Measurements from ENCODE around the gene CREB5.
"Not testable (repeated sequence)": the region's sequence is repeated elsewhere in the genome, so short reads cannot be mapped to it uniquely, and the experiment has no call there.

Gene CREB5

DNA sequence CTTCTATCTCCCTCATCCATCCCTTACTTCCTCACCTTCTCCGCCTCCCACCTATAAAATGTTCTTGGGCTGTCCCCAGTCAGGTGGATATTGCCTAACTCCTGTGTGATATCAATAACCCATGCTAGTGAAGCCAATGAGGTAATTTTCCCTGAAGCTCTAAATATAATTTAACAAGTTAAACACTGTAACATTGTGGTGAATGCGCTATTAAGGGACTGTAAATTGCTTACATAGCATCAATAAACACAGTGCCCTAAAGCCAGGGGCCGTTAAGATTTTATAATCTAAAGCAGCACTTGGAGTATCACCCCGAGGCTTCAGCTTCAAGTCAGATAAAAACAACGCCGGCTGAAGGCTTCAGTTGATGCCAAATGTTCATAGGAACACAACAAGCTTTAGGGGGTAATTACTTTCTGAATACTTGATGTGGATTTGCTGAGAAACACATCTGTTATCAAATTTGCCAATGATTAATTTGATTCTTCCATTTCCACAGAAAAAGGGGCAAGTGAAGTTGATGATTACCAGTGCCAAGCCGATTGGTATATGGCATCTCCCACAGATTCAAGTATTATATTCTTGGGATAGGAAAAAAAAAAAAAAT is 138.4 kb downstream of the CREB5 start:
- no peak for DNase-seq (ENCODE audit: low spot score)

DNA sequence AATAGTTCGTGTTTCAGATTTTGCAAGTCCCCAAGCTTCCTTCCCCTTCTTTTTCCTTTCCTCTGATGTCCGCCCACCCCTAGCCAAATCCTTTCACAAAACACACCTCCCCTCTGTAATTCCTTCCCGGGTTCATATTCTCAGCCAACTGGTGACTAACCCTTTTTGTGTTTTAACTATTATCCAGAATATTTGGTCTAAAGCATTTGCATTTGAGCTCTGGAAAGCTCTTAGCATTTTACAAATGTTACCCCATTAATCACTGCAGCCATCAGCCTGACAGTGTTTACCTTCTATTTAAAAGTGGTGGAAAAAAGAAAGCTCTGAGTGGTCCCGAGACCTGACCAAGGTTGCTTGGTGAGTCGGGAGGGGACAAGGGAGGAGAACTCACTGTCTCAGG is 139.0 kb downstream of the CREB5 start:
- DNase-seq (ENCODE audit: low spot score), result no peak

DNA sequence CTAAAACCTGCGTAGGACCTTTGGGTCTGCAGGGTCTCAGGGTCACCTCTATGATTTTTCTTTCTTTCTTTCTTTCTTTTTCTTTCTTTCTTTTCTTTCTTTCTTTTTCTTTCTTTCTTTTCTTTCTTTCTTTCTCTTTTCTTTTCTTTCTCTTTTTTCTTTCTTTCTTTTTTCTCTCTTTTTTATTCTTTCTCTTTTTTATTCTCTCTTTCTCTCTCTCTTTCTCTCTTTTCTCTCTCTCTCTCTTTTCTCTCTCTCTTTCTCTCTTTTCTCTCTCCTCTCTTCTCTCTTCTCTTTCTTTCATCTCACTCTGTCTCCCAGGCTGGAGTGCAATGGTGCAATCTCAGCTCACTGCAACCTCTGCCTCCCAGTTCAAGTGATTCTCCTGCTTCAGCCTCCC is 139.4 kb downstream of the CREB5 start:
- not testable (repeated sequence) for DNase-seq (ENCODE audit: low spot score)

DNA sequence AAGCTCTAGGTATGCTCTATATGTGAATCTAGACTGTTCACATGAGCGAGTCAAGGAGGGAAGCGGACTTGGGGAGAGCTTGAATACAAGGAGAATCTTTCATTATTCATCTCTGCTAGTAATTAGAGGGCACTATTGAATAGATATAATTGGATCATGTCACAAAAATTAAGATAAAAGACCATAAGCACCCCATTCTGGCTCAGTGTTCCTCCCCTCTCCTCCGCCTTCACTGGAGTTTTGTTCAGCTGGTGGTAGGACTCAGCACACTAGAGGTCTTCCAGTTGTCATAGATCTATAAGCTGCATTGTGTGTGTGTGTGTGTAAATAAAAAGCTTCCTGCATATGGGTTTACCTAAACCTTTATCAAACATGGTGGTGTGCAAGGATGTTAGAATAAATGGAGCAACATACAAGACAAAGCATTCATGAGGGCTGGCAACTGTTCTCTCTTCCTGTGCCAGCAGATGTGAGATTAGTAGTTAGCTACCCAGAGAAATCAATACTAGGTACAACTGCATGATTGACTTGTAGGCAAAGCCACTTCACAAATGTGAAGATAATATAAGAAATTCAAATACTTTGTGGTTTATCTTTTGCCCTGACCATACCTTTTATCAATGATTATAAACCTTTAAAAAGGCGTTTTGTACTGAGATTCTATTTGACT is 142.6 kb downstream of the CREB5 start:
- DNase-seq (ENCODE audit: low spot score), result no peak

DNA sequence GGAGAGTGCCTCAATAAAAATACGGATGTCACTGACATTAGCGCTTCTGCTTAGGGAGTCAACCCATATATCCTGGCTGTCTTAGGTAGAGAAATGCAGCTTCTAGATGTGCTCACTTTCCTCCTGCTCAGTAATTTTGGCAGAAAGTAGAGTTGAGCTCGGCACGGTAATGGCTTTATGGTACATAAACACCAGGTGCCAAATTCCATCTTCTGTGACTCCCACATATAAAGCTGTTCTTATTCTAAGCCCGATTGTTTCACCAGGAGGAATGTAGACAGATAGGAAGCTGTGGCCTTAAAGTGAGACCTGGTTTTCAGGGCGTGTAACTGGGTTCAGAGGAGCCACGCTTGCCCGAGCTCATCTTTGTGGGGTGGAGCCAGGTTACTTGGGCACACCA is 143.7 kb downstream of the CREB5 start:
- DNase-seq (ENCODE audit: low spot score), result no peak

DNA sequence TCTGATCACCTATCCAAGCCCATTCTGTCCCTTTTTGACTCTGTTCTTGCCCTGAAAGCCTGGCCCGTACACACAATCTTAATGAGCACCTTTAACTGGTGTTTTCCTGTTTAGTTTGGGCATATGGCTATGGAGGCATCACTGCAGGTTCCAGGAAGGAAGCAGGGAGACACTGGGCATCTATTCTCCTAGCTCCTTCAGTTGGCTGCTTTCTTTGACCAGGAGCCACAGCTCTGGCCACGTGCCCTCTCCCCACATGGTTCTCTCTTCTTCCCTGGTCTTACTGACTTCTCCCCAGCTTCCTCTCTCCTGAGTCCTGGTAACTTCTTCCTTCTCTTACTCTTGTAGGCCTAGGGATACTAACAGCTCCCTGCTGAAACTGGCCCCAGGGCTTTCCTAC is 144.4 kb downstream of the CREB5 start:
- DNase-seq (ENCODE audit: low spot score), result no peak

DNA sequence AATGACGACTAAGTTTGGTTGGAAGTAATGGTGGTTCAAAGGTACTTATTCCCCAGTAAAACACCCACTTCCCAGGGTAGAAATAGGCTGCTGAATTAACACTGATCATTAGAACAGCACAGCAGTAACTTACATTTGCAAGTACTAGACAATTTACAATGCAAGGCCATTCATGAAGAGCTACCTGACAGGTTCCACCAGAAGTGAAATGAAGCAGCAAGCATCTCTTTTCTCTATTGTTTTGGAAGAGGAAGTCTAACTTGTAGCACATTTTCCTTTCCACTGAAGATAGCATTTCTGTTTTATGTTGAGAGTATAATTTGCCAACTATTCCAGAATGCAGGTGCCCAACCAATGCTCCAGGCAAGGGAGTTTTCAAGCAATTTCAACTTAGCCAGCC is 145.9 kb downstream of the CREB5 start:
- DNase-seq (ENCODE audit: low spot score), result no peak

DNA sequence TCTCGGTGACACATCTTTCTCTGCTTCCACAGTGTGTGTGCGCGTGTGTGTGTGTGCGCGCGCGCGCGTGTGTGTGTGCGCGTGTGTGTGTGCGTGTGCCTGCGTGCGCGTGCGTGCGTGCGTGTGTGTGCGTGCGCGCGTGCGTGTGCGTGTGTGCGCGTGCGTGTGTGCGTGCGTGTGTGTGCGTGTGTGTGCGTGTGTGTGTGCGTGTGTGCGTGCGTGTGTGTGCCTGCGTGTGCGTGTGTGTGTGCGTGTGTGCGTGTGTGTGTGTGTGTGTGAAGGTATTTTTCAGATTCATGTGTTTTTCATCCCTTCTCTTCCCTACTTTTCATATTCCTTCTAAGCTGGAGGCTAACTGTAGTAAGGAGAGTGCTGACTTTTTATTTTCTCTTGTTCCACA is 148.4 kb downstream of the CREB5 start:
- no peak for DNase-seq (ENCODE audit: low spot score)

DNA sequence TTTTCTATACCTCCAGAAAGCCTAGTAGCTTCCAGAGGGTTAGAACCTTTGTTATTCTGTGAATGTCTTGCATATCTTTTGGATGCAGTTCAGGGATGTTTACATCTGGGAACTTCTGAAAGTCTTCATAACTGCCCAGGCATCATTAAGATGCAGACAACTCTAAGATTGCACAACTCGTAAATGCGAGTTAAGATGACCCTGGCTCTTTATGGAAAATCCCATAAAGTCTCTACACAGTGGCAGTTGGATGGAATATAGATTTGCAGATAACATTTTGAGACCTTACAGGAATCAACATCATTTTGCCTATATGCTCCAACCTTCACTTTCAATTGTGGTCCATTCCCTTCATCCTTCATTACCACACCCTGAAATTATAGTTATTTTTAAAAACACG is 151.7 kb downstream of the CREB5 start:
- DNase-seq (ENCODE audit: low spot score), result no peak

DNA sequence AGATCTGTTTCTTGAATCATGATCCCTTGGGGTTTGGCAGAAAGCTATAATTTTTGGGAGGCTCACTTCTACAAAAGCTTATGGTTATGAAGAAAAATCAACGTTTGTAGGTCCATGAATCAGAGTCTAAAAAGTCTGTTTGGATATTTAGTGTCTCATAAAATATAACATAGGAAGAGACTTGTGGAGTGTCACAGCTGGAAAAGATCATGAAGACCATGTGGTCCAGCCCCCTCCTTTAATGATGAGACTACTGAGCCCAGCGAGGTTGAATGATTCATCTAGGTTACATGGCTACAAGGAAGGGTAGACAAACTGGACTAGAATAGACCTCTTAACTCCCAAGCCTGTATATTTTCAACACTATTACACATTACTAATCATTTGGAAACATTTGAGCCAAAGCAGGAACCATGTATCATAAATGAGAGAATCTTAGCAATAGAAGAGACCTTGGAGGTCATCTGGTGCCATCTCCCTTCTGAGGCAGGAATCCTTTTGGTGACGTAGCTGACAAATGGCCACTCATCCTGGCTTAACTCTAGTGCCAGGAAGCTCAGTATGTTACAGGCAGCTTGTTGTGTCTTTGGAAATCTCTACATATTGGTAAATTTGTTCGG is 152.5 kb downstream of the CREB5 start:
- DNase-seq (ENCODE audit: low spot score), result no peak

DNA sequence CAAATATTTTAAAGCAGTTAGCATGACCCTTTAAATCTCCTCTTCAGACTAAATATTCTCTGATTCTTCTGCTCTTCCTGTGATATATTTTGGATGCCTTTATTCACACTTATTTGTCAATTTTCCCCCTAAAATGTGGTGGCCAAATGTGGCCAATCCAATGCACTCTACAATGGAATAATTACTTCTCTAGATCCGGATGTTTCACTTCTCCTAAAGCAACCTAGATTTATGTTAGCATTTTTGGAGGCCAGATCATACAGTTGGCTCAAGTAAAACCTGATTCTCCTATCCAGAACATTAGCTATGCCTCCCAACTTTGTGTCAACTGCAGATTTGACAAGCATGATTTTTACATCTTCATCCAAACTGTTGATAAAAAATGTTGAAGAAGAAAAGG is 153.7 kb downstream of the CREB5 start:
- DNase-seq (ENCODE audit: low spot score), result no peak

DNA sequence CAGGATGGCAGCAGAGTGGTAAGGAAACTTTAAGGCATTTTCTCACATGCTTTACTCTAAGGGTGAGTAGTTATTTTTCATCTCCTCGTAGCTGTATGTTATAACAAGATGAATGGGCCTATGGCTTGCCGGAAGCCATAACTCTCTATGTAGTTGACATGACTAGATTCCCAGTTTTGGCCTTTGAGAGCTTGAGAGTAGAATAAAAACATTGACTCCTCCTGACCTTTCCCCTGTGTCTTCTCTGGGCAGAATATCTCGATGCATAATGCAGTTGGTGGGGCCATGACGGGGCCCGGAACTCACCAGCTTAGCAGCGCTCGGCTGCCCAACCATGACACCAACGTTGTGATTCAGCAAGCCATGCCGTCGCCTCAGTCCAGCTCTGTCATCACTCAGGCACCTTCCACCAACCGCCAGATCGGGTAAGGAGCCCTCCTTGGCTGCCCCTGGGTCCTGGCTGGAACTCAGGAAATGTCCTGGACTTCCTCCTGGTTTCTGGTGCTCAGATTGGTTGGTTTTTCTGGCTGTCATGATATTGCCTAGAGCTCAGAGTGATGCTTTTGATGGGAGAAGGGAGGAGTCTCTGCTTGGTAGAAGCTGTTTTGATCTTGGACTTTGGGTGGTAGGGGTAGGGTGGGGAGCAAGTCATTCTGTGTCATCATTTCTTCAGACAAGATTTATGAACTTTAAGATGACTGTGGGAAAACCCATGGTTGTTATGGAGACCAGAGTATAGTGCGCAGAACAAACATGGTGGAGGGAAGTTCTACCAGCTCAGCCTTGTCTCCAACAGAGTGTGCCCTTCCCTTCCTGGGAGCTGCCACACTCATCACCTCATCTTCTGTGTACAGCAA is 158.0 kb downstream of the CREB5 start:
- peak; percentile 70 for DNase-seq (ENCODE audit: low spot score)

DNA sequence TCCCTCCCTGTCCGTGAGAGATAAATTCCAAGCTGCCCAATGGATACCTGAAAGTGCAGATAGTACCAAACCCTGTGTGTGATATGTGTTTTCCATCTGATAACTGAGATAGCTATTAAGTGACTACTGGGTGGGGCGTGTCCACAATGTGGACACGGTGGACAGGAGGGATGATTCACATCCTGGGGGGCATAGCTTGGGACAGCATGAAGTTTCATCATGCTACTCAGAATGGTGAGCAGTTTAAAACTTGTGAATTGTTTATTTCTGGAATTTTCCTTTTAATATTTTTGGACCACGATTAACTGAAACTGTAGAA is 158.6 kb downstream of the CREB5 start:
- DNase-seq (ENCODE audit: low spot score), result no peak

DNA sequence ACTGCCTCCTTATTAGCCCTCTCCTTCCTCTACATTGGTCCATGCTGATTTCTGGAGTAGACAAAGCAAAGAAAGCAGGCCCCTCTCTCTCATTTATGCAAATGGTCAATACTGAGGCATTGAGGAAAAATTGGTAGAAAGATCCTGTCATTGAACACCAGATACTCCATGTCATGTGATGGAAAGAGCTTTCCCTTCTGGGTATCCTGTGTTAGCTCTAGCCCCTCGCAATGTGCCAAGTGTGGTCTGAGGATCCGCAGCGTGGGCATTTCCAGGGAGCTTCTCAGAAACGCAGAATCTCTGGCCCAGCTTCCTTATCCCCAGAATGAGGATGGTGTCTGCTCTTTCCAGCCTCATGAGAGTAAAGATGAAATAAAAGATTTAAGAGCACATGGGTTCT is 159.1 kb downstream of the CREB5 start:
- no peak for DNase-seq (ENCODE audit: low spot score)

DNA sequence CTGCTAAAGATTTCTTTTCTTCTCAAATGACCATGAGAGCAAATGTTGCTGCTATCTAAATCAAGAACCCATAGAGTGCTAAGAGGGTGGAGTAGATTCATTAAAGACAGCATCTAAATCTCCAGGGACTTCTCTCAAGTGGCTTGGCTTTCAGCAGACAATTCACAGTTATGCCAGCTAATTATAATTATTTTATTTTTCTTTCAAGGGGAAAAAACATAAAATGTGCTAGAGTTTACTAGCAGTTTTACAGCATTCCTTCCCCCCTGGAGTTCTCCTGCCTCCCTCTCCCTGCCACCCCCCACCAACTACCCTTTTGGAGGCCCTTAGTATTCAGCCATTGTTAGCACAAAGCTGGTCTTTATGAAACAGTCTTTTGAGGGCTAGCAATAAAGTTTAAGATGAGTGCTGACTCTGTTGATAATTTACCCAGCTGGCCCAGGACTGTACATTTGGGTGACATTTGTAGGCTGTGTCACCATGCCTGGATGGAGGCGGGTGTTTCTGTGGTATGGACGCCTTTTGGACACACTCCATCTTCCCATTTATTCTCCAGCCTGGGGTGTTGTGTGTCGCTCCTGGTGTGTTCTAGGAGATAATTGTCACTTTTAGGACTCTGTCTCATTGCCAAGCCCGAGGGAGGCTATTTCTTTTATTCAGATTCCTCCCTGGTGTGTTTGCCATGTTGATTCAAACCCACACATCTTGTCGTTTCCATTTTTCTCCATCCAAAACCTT is 160.2 kb downstream of the CREB5 start:
- no peak for DNase-seq (ENCODE audit: low spot score)

DNA sequence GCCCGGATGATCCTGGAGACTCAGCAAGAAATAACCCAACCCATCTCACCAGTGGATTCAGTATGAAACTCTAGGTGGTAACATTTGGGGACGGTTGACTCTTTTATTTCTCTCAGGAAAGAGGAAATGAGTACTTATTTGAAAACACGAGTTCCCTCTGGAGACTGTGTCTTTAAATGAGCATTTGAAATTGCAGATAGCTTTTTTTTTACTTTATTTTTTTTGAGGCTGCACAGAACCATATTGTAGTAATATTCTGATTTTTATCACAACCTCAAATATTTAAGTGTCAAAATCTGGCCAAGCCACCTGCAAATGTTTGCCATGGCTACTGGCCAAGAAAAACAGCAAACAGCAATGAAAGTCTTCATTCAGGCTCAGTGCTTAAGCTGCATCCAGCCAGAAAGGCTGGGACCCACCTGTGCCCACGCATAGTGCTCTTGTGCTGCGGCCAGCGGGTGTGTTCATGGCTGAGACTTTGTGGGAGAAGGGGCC is 160.8 kb downstream of the CREB5 start:
- DNase-seq (ENCODE audit: low spot score), result peak; percentile 26

DNA sequence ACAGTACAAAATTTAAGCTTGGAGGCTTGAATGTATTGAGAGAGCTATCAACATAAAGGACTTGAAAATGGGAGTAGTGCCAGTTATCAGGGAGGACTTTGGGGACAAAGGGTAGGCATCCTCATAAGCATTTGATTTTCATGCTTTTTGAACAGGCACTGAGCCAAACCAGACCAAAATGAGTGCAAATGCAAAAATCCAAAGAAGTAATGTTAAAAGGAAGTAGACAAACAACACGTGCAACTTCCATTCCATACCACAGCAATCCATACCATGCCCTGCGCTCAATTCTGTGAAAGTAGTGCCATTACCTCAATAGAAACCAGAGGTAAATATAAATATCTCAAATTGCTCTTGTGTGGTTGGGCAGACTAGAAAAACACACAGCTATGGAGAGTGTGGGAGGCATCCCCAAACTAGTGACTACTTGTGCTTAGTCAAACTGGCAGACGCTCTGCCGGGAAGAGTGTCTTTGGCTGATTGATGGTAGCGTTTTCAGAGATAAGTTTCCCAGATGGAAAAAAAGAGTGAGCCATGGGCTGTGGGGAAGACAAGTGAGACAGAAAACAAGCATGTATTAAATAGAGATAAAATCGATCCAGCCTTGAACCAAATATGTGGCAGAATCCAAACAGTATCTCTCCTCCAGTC is 161.5 kb downstream of the CREB5 start:
- DNase-seq (ENCODE audit: low spot score), result peak; percentile 9

DNA sequence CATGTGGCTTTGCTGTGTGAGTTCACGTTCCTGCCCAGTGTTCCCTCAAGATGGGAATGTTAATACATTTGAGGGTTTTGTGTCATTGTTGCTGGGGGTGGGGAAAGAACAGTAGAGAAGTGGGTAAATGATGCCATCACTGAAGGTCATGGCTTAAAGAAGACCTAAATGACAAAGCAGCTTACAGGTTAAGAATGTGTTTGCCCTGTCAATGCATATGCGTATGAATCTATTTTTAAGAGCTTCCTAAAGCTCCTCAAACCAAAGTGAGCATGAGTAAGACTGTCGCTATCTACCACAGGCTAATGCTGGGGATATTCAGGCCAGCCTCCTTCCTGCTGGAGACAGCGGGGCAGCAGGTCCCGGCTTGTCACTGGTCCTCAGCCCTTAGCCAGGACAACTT is 162.9 kb downstream of the CREB5 start:
- no peak for DNase-seq (ENCODE audit: low spot score)

DNA sequence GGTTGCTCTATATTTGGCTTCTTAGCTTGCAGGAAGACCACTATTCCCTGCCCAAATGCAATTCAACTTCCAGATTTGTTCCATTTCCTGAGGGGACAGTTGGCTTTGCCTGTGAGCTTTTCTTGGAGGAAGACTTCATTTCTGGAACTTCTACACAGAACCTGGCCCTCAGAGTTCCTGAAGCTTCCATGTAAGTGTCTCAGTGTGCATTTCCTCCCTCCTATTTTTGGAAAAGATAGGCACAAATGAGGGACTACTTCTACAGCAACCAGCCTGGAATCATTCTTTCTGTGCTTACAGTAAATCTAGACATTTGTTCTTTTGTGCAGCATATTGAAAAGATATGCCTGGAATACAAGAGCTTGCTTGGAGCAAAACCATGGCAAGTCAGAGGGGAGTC is 164.3 kb downstream of the CREB5 start:
- no peak for DNase-seq (ENCODE audit: low spot score)

DNA sequence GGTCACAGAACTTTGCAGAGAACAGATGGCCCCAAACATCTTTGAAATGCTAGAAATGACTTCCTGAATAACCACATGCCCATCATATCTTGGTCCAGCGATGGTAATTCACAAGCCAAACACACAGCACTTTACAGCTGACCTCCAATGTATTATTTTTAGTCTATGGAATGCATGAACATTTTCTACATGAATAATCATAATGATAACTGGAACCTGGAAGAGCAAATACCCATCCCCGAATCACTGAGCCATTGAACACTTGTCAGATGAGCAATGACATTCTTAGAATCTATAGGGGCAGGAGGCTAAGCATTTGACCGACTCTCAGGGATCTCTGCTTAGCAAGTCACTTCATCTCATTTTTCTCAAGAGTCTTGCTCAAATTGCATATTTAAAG is 167.3 kb downstream of the CREB5 start:
- no peak for DNase-seq (ENCODE audit: low spot score)

DNA sequence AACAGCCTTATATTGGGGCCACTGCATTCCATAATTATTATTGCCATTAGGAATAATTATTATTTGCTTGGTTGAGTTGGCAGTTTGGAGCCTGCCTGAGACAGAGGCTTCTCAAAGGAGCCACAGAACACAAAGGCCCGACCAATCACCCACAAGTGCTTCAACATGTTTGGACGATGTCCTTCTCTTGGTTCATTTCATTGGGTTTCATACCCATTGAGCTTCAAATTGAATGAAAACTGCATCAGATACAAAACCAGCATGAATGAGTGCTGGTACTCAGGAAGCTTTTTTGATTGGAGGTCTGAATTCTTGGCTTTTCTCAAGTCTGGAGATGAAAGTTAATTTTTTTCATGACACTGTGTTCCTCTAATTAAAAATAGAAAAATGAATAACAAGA is 168.3 kb downstream of the CREB5 start:
- no peak for DNase-seq (ENCODE audit: low spot score)

DNA sequence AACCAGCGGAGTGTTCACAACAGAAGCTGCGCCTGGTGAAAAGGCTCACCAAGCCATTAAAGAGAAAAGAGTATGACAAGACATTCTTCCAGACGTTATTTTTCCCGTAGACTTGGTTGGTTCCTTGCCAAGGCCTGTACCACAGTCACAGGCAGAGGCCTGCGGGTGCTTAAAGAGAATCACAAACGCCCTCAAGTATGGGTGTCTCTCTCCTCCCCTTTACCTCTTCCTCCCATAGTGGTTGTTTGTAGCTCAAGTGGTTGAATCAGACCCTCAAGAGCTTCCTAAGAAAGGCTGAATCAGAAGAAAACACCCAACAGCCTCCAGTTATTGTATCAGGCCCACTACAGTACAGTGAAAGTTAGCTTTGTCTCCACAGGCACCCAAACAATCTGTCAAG is 169.0 kb downstream of the CREB5 start:
- DNase-seq (ENCODE audit: low spot score), result no peak
